IPS-20b (cell line): ENCODE measurements around the gene EIF1.

Source experiments
- H3K27ac ChIP-seq: one replicate; pipeline ENCODE4 v1.5.1; 2013; ENCODE audit warnings: low read length
- H3K27me3 ChIP-seq: 2 replicates; pipeline ENCODE4 v1.6.1; 2013; ENCODE audit warnings: mild to moderate bottlenecking, low read length, inconsistent platforms; ENCODE audit not compliant: insufficient read depth
- H3K36me3 ChIP-seq: 2 replicates; pipeline ENCODE4 v1.6.1; 2013; ENCODE audit warnings: low read depth, mild to moderate bottlenecking, inconsistent platforms, low read length, moderate library complexity; ENCODE audit not compliant: insufficient read depth
- H3K4me1 ChIP-seq: 2 replicates; pipeline ENCODE4 v1.6.1; 2013; ENCODE audit warnings: mild to moderate bottlenecking, control low read depth, inconsistent platforms, low read length, moderate library complexity; ENCODE audit not compliant: insufficient read depth
- H3K4me3 ChIP-seq: 2 replicates; pipeline ENCODE4 v1.5.1; 2013; ENCODE audit warnings: mild to moderate bottlenecking, low read length, inconsistent platforms
- H3K9ac ChIP-seq: 2 replicates; pipeline ENCODE4 v1.6.1; 2013; ENCODE audit warnings: low read depth, mild to moderate bottlenecking, inconsistent platforms, low read length, moderate library complexity
- H3K9me3 ChIP-seq: 2 replicates; pipeline ENCODE4 v1.6.1; 2013; ENCODE audit warnings: mild to moderate bottlenecking, low read depth, low read length, inconsistent platforms; ENCODE audit not compliant: insufficient read depth

Gene EIF1

DNA sequence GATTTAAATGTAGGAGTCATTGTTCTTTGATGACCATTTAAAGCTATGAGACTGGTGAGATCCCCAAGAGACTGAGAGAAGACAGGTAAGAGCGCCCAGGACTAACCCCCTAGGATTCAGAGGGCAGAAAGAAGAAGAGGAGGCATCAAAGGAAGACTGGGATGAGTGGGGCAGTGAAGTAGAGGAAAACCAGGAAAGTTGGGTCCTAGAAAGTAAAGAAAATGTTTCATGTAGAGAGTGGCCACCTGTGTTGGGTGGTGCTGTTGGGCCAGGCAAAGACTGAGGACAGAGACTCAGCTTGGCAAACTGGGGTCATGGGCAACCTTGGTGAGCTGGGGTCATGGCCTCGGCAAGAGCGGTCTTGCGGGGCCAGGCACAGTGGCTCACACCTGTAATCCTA, 47.1 kb downstream of the EIF1 start:
- H3K27ac ChIP-seq: no peak overlapping the region
- peaks cover 72% of the 10 kb centered on the region for H3K27me3 ChIP-seq
- peaks cover 5% of the 10 kb centered on the region for H3K4me1 ChIP-seq
- H3K36me3 ChIP-seq: no peaks in the 10 kb centered on the region
- no peak overlapping the region for H3K4me3 ChIP-seq
- no peak overlapping the region for H3K9ac ChIP-seq
- no peaks in the 10 kb centered on the region for H3K9me3 ChIP-seq

DNA sequence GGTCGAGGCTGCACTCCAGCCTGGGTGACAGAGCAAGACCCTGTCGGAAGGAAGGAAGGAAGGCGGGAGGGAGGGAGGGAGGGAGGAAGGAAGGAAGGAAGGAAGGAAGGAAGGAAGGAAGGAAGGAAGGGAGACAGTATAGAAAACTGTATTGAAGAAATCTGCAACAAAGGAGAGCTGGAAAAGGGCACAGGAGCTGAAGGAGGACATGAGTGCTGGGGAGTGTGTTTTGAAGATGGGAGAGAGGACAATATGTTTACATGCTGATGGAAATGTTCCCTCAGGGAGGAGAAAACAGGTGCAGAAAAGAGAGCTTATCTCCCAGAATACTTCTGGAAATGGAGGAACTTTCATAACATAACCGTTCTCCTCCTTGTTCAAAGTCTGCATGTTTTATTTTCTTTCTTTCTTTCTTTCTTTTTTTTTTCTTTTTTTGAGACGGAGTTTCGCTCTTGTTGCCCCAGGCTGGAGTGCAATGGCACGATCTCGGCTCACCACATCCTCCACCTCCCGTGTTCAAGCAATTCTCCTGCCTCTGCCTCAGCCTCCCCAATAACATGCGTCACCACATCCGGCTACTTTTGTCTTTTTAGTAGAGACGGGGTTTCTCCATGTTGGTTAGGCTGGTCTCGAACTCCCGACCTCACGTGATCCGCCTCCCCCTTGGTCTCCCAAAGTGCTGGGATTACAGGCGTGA, 48.4 kb downstream of the EIF1 start:
- peaks cover 58% of the 10 kb centered on the region for H3K27me3 ChIP-seq
- no peak overlapping the region for H3K4me3 ChIP-seq
- no peak overlapping the region for H3K27ac ChIP-seq

DNA sequence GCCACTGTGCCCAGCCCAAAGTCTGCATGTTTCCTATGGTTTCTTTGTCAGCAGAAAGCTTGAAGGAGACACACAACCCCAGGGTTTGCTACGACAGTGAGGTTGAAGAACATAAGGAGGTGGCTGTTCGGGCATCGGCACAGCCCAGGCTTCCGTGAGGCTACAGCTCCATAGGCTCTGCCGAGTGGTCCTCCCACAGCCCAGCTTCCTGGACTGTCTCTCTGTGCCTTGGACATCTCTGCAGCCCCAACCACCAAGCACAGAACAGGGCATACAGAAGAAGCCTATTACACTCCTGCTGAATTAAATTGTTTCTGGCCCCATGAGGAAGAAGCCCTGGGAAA, 49.0 kb downstream of the EIF1 start:
- Histone ChIP-seq H3K4me1 (peaks cover 5% of the 10 kb centered on the region), H3K9me3 (no peaks in the 10 kb centered on the region), H3K36me3 (no peaks in the 10 kb centered on the region), H3K9ac (no peak overlapping the region), H3K27ac (no peak overlapping the region), H3K4me3 (no peak overlapping the region), H3K27me3 (peaks cover 53% of the 10 kb centered on the region)

More for the DNA sequence above, 48.4 kb downstream of the EIF1 start:
- H3K9ac ChIP-seq: no peak overlapping the region
- H3K4me1 ChIP-seq: peaks cover 5% of the 10 kb centered on the region
- H3K36me3 ChIP-seq: no peaks in the 10 kb centered on the region
- H3K9me3 ChIP-seq: no peaks in the 10 kb centered on the region

DNA sequence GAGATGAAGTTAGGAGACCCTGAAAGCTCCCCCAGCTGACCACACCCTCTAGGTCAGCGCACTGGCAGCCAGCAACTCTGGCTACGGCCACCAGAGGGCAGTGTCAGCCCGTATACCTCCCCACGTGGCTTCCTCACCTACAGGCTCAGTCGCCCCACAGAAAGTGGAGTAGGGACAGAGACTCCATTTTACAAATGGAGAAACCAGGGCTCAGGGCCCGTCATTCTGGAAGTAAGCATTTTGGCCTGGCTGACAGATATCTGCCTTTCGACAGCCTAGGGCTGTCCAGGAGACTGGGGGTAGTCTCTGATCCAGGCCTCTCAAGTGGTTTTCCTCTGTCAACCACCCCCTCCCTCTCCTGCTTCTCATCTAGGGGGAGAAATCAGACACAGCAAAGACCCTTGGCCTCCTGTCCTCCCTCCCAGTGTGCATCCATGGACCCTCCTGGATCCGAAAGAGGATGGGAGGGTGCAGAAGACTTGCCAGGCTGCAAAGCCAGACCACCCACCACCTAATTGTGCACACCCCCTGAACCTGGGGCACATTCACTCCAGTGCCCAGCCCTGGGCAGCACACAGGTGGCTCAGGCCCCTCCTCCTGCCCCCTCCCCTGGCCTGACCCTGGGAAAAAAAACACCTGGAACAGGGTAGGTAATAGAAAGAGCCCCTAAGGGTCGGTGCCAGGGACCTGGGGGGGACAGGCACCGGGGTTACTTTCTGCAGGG, 49.6 kb downstream of the EIF1 start:
- Histone ChIP-seq H3K9ac (peak overlapping the region; percentile 79), H3K27ac (peak overlapping the region; percentile 59), H3K4me3 (no peak overlapping the region)

DNA sequence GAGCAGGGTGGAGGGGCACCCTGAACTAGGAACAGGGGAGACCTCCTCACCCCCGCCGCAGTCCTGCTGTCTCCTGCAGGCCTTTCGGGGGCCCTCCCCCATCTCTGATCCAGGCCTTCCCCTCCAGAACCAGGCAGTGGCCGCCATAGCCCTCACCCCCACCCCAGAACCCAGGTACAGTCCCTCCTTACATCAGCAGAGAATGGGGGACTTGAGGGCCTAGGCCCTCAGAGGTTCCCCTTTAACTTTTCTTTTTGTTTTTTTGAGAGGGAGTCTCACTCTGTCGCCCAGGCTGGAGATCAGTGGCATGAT, 50.1 kb downstream of the EIF1 start:
- Histone ChIP-seq H3K27me3 (peaks cover 42% of the 10 kb centered on the region), H3K27ac (peak overlapping the region; percentile 59), H3K36me3 (no peaks in the 10 kb centered on the region), H3K4me3 (no peak overlapping the region), H3K4me1 (peaks cover 5% of the 10 kb centered on the region), H3K9me3 (no peaks in the 10 kb centered on the region), H3K9ac (peak overlapping the region; percentile 79; the same call in 1 of the 2 replicates)

More for the DNA sequence above, 49.6 kb downstream of the EIF1 start:
- peaks cover 47% of the 10 kb centered on the region for H3K27me3 ChIP-seq
- peaks cover 5% of the 10 kb centered on the region for H3K4me1 ChIP-seq
- H3K36me3 ChIP-seq: no peaks in the 10 kb centered on the region
- no peaks in the 10 kb centered on the region for H3K9me3 ChIP-seq

DNA sequence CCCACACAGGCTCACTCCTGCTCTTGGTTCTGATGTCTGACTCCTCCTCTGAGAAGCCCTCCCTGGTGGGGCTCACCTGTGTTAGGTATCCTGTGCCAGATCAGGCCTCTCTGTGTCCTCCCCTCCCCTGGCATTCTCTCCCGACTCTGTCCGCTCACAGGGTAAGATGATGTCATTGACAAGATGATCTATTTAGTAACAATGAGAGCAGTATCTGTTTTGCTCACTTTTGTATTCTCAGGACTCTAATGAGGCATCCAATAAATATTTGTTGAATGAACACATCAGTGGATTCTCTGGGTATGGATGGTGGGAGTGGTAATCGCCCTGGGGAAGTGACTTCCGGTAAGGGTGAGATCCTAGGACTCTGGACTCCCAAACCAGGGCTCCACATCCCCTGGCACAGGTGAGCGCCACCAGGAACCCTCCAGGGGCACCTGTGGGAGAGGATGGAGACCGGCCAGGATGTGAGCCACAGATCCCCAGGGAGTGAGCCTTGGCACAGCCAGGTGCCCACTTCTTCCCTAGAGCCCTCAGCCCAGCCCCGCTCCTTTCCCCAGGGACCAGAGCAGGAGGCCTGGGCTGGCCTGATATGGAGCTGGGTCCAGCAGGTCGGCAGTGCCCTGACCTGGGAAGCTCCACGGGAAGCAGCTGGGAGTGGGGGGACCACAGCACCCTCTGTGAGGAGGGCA, 51.1 kb downstream of the EIF1 start:
- H3K36me3 ChIP-seq: no peaks in the 10 kb centered on the region
- no peak overlapping the region for H3K27ac ChIP-seq
- no peaks in the 10 kb centered on the region for H3K9me3 ChIP-seq
- peaks cover 5% of the 10 kb centered on the region for H3K4me1 ChIP-seq
- no peak overlapping the region for H3K4me3 ChIP-seq
- H3K9ac ChIP-seq: no peak overlapping the region
- peaks cover 31% of the 10 kb centered on the region for H3K27me3 ChIP-seq

DNA sequence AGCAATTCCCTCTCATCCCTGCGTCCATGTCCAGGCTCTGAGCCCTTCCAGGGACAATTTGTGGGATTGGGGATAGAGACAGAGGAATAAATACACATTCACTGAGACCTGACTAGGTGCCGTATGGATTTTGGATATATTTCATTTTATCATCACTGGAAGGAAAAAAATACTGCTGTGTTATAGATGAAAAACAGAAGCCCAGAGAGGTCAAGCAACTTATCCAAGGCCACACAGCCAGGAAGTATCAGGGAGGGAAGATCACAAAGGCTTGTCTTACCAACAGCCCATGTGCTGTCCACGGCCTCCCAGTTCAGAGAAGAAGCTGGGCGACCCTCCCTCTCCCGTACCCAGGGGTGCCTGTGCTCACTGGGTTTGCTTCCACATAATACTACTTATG, 51.8 kb downstream of the EIF1 start:
- no peak overlapping the region for H3K27ac ChIP-seq
- H3K9me3 ChIP-seq: no peaks in the 10 kb centered on the region
- no peak overlapping the region for H3K4me3 ChIP-seq
- H3K27me3 ChIP-seq: peaks cover 24% of the 10 kb centered on the region
- peaks cover 5% of the 10 kb centered on the region for H3K4me1 ChIP-seq
- H3K9ac ChIP-seq: no peak overlapping the region
- H3K36me3 ChIP-seq: no peaks in the 10 kb centered on the region

DNA sequence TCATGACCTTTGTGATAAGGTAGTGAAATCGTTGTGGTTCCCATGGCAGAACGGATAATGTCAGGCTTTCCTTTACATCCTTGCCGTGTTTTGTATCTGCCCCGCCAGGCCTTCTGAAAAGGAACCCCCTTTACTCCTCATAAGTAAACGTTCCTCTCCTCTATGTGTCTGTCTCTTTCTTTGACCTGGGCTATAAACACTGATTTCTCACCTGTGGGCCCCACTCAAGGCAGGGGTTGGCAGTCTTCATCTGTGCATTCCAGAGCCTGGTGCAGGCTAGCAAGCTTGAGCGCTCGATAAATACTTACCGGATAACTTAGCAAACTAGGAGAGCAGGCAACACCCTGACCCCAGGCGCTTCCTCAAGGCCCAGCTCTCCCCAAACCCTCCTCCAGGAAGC, 53.0 kb downstream of the EIF1 start:
- Histone ChIP-seq H3K4me3 (no peak overlapping the region), H3K36me3 (no peaks in the 10 kb centered on the region)

More for the DNA sequence above, 53.0 kb downstream of the EIF1 start:
- Histone ChIP-seq H3K9ac (no peak overlapping the region), H3K4me1 (peaks cover 5% of the 10 kb centered on the region), H3K27me3 (peaks cover 12% of the 10 kb centered on the region), H3K9me3 (no peaks in the 10 kb centered on the region), H3K27ac (no peak overlapping the region)
